ENCODE data around the gene HIP1R. TPM values are rescaled to one million over a fixed set of nuclear protein-coding genes. Genes with fewer than 3 reads are reported as not detected.

The HIP1R gene
- total RNA-seq, 1 donor from 2014 or later, result 22.2 TPM

- Mint-ChIP-seq H3K4me3 (ENCODE audit: unreplicated experiment) (no peak overlapping the region), H3K27me3 (ENCODE audit: low read depth, unreplicated experiment) (no peaks in the 10 kb centered on the region), H3K9me3 (ENCODE audit: unreplicated experiment) (no peaks in the 10 kb centered on the region), H3K4me1 (ENCODE audit: low read depth, unreplicated experiment) (peaks cover 12% of the 10 kb centered on the region), H3K36me3 (ENCODE audit: low read depth, unreplicated experiment) (peaks cover 12% of the 10 kb centered on the region), H3K27ac (ENCODE audit: unreplicated experiment) (no peak overlapping the region)
- no peak for FAIRE-seq
- Histone ChIP-seq H3K27me3 (ENCODE audit: insufficient read depth, low read length) (no peaks in the 10 kb centered on the region), H2AFZ (ENCODE audit: low read depth, low read length) (no peak overlapping the region), H4K20me1 (ENCODE audit: insufficient read depth, low read length) (no peaks in the 10 kb centered on the region), H3K79me2 (ENCODE audit: insufficient read depth, low read length) (no peaks in the 10 kb centered on the region), H3K9ac (ENCODE audit: low read length) (no peak overlapping the region), H3K4me1 (ENCODE audit: insufficient read depth, low read length) (peaks cover 18% of the 10 kb centered on the region), H3K27ac (ENCODE audit: low read depth, low read length) (no peak overlapping the region), H3K4me2 (ENCODE audit: low read length) (no peak overlapping the region), H3K36me3 (ENCODE audit: insufficient read depth, low read length) (no peaks in the 10 kb centered on the region), H3K9me3 (ENCODE audit: insufficient read depth, low read depth, low read length) (no peaks in the 10 kb centered on the region), H3K4me3 (ENCODE audit: insufficient read depth, low read depth, low read length) (no peak overlapping the region)
- DNase-seq (ENCODE audit: low read depth), result no peak
- TF ChIP-seq CTCF (IDR thresholded peaks at IDR 0.05; ENCODE audit: insufficient read depth, low read depth, low read length) (no peak), EZH2 (IDR thresholded peaks at IDR 0.05; ENCODE audit: insufficient read depth, low read length) (no peak)
Measured at GRCh38 chr12:122854554-122854953, 19.3 kb downstream of the HIP1R start.

GRCh38 chr12:122855071-122855829, 20.0 kb downstream of the HIP1R start:
- Histone ChIP-seq H3K36me3 (ENCODE audit: insufficient read depth, low read length) (no peaks in the 10 kb centered on the region), H4K20me1 (ENCODE audit: insufficient read depth, low read length) (peaks cover 5% of the 10 kb centered on the region), H3K4me2 (ENCODE audit: low read length) (no peak overlapping the region), H3K9ac (ENCODE audit: low read length) (no peak overlapping the region), H2AFZ (ENCODE audit: low read depth, low read length) (no peak overlapping the region), H3K27me3 (ENCODE audit: insufficient read depth, low read length) (no peaks in the 10 kb centered on the region), H3K9me3 (ENCODE audit: insufficient read depth, low read depth, low read length) (no peaks in the 10 kb centered on the region), H3K79me2 (ENCODE audit: insufficient read depth, low read length) (no peaks in the 10 kb centered on the region), H3K4me1 (ENCODE audit: insufficient read depth, low read length) (peaks cover 18% of the 10 kb centered on the region), H3K4me3 (ENCODE audit: insufficient read depth, low read depth, low read length) (no peak overlapping the region), H3K27ac (ENCODE audit: low read depth, low read length) (no peak overlapping the region)
- DNase-seq (ENCODE audit: low read depth), result no peak
- TF ChIP-seq CTCF (IDR thresholded peaks at IDR 0.05; ENCODE audit: insufficient read depth, low read depth, low read length), result no peak
- no peak for TF ChIP-seq EZH2 (IDR thresholded peaks at IDR 0.05; ENCODE audit: insufficient read depth, low read length)
- H3K27me3 Mint-ChIP-seq (ENCODE audit: low read depth, unreplicated experiment), result no peaks in the 10 kb centered on the region
- no peak overlapping the region for H3K27ac Mint-ChIP-seq (ENCODE audit: unreplicated experiment)
- no peaks in the 10 kb centered on the region for H3K9me3 Mint-ChIP-seq (ENCODE audit: unreplicated experiment)
- peaks cover 12% of the 10 kb centered on the region for H3K4me1 Mint-ChIP-seq (ENCODE audit: low read depth, unreplicated experiment)
- no peak for FAIRE-seq
- H3K4me3 Mint-ChIP-seq (ENCODE audit: unreplicated experiment), result no peak overlapping the region
- H3K36me3 Mint-ChIP-seq (ENCODE audit: low read depth, unreplicated experiment), result peaks cover 7% of the 10 kb centered on the region

Measured in astrocyte (in vitro differentiated cells and primary cell).